Panc1 (cell line): ENCODE measurements around the gene MGAT4C.

Experiments used
- POLR2AphosphoS5 ChIP-seq: IDR thresholded peaks from 2 replicates; pipeline ENCODE4 v1.6.1; 2012; ENCODE audit warnings: mild to moderate bottlenecking, low read depth, low read length, moderate library complexity
- SIN3A ChIP-seq: IDR thresholded peaks from 2 replicates; pipeline ENCODE4 v1.6.1; 2012; ENCODE audit warnings: low read depth, mild to moderate bottlenecking, low read length, moderate library complexity, borderline replicate concordance; ENCODE audit not compliant: insufficient read depth
- TCF7L2 ChIP-seq: IDR thresholded peaks from 2 replicates; pipeline ENCODE4 v1.6.1; 2011; ENCODE audit warnings: mild to moderate bottlenecking, low read depth, low read length, inconsistent platforms
- TF ChIP-seq, protein P1 (sequence below): fragments of 450-650 bp; IDR thresholded peaks from 2 replicates; pipeline ENCODE4 v1.5.1; 2017; ENCODE audit warnings: mild to moderate bottlenecking
- TF ChIP-seq, protein P2 (sequence below), 2 experiments: IDR thresholded peaks; 2 replicates each; pipeline ENCODE4 v1.6.1; 2011 to 2012; ENCODE audit warnings: low read depth in 2 of 2, control low read depth in 1 of 2, low read length in 1 of 2, mild to moderate bottlenecking in 1 of 2, moderate library complexity in 1 of 2; ENCODE audit not compliant: insufficient read depth in 1 of 2

DNA sequence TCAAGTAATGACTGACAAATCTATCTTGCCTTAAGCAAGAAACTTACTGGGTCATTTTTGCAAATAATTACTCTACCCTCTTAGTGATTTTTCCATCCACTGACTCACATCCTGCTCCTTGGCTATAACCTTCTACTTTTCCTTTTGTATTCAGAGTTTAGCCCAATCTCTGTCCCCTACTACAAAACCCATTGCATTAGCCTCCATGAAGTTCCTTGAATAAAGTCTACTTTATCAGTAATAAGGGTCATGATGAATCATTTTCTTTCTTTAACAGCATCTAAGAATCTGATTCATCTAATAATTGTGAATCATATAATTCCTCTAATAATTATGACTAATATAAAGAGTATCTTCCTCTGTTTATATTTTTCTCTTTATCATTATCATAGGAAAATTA lies 249.5 kb downstream of the MGAT4C start:
- TF ChIP-seq, protein P1, sequence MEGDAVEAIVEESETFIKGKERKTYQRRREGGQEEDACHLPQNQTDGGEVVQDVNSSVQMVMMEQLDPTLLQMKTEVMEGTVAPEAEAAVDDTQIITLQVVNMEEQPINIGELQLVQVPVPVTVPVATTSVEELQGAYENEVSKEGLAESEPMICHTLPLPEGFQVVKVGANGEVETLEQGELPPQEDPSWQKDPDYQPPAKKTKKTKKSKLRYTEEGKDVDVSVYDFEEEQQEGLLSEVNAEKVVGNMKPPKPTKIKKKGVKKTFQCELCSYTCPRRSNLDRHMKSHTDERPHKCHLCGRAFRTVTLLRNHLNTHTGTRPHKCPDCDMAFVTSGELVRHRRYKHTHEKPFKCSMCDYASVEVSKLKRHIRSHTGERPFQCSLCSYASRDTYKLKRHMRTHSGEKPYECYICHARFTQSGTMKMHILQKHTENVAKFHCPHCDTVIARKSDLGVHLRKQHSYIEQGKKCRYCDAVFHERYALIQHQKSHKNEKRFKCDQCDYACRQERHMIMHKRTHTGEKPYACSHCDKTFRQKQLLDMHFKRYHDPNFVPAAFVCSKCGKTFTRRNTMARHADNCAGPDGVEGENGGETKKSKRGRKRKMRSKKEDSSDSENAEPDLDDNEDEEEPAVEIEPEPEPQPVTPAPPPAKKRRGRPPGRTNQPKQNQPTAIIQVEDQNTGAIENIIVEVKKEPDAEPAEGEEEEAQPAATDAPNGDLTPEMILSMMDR, result no peak
- TF ChIP-seq POLR2AphosphoS5 (no peak), SIN3A (no peak), TCF7L2 (no peak)
- TF ChIP-seq, protein P2, sequence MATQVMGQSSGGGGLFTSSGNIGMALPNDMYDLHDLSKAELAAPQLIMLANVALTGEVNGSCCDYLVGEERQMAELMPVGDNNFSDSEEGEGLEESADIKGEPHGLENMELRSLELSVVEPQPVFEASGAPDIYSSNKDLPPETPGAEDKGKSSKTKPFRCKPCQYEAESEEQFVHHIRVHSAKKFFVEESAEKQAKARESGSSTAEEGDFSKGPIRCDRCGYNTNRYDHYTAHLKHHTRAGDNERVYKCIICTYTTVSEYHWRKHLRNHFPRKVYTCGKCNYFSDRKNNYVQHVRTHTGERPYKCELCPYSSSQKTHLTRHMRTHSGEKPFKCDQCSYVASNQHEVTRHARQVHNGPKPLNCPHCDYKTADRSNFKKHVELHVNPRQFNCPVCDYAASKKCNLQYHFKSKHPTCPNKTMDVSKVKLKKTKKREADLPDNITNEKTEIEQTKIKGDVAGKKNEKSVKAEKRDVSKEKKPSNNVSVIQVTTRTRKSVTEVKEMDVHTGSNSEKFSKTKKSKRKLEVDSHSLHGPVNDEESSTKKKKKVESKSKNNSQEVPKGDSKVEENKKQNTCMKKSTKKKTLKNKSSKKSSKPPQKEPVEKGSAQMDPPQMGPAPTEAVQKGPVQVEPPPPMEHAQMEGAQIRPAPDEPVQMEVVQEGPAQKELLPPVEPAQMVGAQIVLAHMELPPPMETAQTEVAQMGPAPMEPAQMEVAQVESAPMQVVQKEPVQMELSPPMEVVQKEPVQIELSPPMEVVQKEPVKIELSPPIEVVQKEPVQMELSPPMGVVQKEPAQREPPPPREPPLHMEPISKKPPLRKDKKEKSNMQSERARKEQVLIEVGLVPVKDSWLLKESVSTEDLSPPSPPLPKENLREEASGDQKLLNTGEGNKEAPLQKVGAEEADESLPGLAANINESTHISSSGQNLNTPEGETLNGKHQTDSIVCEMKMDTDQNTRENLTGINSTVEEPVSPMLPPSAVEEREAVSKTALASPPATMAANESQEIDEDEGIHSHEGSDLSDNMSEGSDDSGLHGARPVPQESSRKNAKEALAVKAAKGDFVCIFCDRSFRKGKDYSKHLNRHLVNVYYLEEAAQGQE (IDR thresholded peaks at IDR 0.05; ENCODE audit: insufficient read depth in 1 of 2, low read depth in 2 of 2, low read length in 1 of 2), result no peak
